Sigmoid colon (tissue), 4 donors: ENCODE results near the gene MRPL36.

Experiments used
- CTCF ChIP-seq, 4 experiments: fragments of 450-650 bp in 3 of 4; fragments of 200-600 bp in 1 of 4; IDR thresholded peaks; one replicate each; pipeline ENCODE4 v1.5.1; 2016 to 2019; ENCODE audit warnings: antibody characterized with exemption in 4 of 4, mild to moderate bottlenecking in 3 of 4, moderate library complexity in 2 of 4
- EP300 ChIP-seq, 4 donors: sonication (generic); formaldehyde crosslinking; IDR thresholded peaks; one replicate each; pipeline ENCODE4 v1.6.1; 2017; ENCODE audit warnings: antibody characterized with exemption in 4 of 4
- POLR2A ChIP-seq, 2 donors: fragments of 450-650 bp; IDR thresholded peaks; one replicate each; pipeline ENCODE4 v1.6.1; 2016; ENCODE audit warnings: antibody characterized with exemption in 2 of 2, mild to moderate bottlenecking in 2 of 2, moderate library complexity in 2 of 2
- POLR2AphosphoS5 ChIP-seq, 4 donors: sonication (generic); formaldehyde crosslinking; IDR thresholded peaks; one replicate each; pipeline ENCODE4 v1.6.1; 2017; ENCODE audit warnings: antibody characterized with exemption in 4 of 4

- TF ChIP-seq CTCF (IDR thresholded peaks at IDR 0.05) (no peak), POLR2A (IDR thresholded peaks at IDR 0.05) (no peak), EP300 (IDR thresholded peaks at IDR 0.05) (no peak), POLR2AphosphoS5 (IDR thresholded peaks at IDR 0.05) (no peak)
Measured at GRCh38 chr5:1815071-1815786, 15.6 kb upstream of the MRPL36 start.
